HG02588 (cell line): ENCODE results near the gene SH3RF1.

Source experiments
- ATAC-seq: cut with Tn5 transposase; IDR thresholded peaks from one replicate; pipeline ENCODE4 v1.9.1; 2021; ENCODE audit warnings: mild to moderate bottlenecking, moderate library complexity; ENCODE audit not compliant: unreplicated experiment

SH3RF1 gene

GRCh38 chr4:169139021-169139420 is 131.7 kb downstream of the SH3RF1 start:
- no peak for ATAC-seq

GRCh38 chr4:169137558-169137920 is 133.2 kb downstream of the SH3RF1 start:
- ATAC-seq = no peak

GRCh38 chr4:169136796-169137557 is 133.8 kb downstream of the SH3RF1 start:
- ATAC-seq = no peak

GRCh38 chr4:169136330-169136729 is 134.4 kb downstream of the SH3RF1 start:
- no peak for ATAC-seq

- no peak for ATAC-seq
Observed at GRCh38 chr4:169135776-169136175, 135.0 kb downstream of the SH3RF1 start.

DNA sequence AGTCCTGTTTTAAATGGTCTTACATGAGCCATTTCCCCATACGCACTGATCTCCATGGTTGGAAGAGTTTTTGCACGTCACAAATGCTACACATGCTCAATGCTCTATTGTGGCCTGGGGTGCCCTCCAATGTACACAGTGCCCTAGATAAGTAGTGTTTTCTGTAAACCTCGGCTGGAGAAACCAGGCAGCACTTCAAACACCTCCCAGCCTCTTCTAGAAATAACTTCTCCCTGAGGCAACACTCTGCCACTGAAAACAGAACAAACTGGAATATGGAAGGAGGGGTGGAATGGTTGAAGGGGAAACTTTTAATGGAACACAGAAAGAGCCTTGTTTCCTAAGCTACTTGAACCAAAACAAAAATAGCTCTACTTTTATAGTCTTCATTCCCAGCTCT is 136.8 kb downstream of the SH3RF1 start:
- ATAC-seq = no peak

- ATAC-seq = no peak
Observed at GRCh38 chr4:169132561-169133305, 138.0 kb downstream of the SH3RF1 start.

GRCh38 chr4:169131556-169132208 is 139.1 kb downstream of the SH3RF1 start:
- no peak for ATAC-seq

- ATAC-seq = no peak
Observed at GRCh38 chr4:169128902-169129301, 141.9 kb downstream of the SH3RF1 start.

- no peak for ATAC-seq
Observed at GRCh38 chr4:169127314-169127713, 143.4 kb downstream of the SH3RF1 start.

DNA sequence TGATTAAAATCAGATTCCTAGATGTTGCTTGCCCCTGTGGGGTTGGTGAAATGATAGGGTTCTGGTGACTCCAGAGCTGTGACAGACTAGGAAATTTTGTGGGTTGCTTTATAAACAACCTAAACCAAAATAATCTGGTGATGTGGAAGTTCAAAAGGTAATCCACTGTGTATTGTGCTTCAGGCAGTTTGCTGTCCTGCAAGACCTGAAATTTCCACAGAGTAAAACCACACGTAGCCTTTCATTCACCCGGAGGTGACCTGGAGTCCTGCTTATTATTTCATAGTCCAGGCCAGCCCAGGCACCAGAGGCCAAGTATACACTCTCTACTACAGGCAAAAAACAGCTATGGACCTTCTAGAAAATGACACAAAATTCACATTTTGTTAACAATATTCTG is 146.1 kb downstream of the SH3RF1 start:
- ATAC-seq = no peak

- no peak for ATAC-seq
Observed at GRCh38 chr4:169122422-169122821, 148.3 kb downstream of the SH3RF1 start.

DNA sequence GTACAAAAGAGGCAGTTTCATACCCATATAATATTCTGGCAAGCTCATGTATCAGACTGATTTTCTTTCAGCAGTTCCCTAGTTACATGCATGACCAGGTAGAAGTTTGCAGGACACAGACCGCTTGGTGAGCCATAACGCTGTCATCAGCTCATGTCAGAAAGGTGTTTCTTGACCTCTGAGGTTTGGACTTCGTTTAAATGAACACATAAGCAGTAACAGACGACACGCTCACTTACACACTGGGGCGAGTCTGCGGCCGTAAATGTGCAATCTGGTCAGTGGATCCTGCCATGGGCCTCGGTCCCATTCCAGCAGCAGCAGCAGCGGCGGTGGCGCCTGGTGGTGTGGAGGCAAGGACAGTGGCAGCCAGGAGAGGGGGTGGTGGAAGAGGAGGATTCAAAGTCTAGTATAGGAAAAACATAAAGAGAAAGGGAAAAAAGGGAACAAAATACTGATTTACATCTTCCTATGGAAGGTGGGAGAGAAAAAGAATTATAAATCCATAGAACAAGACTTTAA is 148.8 kb downstream of the SH3RF1 start:
- ATAC-seq = no peak

- ATAC-seq = no peak
Observed at GRCh38 chr4:169120624-169121023, 150.1 kb downstream of the SH3RF1 start.

- no peak for ATAC-seq
Observed at GRCh38 chr4:169119536-169119935, 151.2 kb downstream of the SH3RF1 start.

GRCh38 chr4:169117591-169118081 is 153.1 kb downstream of the SH3RF1 start:
- ATAC-seq = no peak

GRCh38 chr4:169116270-169116901 is 154.4 kb downstream of the SH3RF1 start:
- no peak for ATAC-seq

- ATAC-seq = no peak
Observed at GRCh38 chr4:169115897-169116254, 154.9 kb downstream of the SH3RF1 start.

- ATAC-seq = no peak
Observed at GRCh38 chr4:169115144-169115896, 155.4 kb downstream of the SH3RF1 start.

- ATAC-seq = no peak
Observed at GRCh38 chr4:169114341-169114974, 156.3 kb downstream of the SH3RF1 start.
